Hippocampal formation (tissue), 2 donors: Measurements from ENCODE around the gene SLCO4A1.

Source experiments
- DNase-seq, 2 donors: peaks; one replicate each; lab custom pipeline; 2025; lab: John Stamatoyannopoulos, UW

Gene SLCO4A1

DNA sequence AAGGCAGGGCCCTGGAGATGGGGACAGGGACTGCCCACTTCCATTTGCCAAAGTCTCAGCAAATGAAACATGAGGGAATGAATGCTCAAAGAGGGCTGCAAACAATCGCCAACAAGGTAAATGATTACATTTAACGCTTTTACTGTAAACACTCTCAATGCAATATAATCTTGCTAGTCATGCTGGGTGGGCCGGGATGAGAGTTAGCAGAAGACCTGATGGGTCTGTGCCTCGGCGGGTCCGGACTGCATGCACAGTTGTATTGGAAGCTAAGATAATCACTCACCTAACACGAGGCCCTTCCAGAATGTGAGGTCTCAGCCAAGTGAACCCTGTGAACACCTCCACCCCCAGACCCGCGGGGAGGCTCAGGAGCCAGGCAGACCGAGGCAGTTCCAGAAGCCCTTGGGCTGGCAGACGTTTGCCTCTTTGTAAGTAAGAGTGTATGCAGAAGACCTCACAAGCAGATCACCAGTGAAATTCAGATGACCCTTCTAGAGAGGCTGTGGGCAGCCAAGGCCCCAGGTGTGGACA lies 4.7 kb upstream of the SLCO4A1 start:
- DNase-seq = no peak

DNA sequence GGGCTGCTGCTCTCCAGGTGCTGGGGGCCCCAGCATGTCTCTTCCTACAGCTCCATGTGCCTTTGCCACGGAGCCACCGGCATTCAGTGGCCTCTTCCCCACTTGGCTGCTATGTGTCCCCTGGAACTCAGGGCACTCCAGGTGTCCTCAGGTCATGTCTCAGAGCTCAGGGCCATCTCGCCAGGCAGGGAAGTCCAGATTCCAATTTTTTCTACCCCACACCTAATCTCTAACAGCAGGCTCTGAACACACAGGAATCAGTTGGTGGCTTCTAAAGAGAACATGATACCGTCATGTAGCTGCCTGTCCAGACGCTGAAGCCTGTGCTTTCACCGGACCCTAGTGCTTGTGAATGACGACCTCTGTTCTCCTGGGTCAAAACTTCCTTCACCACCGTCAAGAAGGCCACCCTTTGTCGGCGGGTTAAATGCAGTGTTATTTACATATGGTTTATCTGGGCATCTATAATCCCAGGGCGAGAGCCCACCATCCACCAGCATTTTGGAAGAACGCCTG lies 4.2 kb upstream of the SLCO4A1 start:
- DNase-seq = no peak

DNA sequence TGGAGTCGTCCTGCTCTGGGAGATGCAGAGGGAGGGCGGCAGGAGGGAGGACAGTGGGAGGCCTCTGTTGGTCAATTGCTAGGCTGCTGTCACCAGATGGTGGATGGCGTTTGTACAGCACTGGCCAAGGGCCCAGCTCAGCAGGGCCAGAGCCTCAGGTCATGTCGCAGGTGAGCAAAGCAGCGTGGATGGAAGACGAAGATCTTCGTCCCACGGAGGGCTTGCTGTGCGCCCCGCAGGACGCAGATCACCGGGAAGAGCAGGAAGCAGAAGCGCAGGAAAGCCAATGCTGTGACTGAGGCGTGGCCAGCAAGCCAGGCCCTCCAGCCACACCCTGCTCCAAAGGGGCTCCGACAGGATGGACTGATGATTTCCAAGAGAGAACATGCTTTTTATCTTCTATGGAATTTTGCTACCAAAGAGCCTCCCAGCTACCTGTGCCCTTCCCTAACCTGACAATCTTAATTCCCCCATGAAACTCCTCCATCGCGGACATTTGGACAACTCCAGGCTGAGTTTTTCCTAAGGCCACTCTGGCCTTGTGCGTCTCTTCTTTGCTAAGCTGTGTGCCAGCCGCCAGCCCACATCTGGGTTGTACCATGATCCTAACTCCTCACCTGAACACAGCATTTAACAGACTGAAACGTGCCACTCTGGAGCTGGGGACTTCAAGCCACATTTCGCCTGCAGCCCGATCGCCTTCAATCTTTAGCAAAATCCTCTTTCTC lies 3.5 kb upstream of the SLCO4A1 start:
- no peak for DNase-seq

DNA sequence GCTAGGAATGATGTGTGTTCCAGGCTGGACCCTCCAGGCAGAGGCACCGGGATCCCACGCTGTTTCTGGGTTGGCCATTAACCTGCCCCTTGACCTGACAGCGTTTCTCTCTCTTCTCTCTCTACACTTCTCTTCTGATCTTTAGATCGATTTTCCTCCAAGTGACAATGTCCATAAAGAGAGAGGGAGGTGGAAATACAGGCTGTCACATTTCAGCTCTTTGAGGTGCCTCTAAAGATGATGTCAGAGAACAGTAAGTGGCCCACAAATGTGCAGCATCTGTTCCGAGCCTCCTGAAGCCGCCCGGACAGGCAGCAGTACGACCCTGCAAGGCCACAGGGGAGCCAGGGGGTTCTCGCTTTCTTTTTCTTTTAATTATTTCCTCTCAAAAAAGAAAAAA lies 2.5 kb upstream of the SLCO4A1 start:
- DNase-seq = no peak

DNA sequence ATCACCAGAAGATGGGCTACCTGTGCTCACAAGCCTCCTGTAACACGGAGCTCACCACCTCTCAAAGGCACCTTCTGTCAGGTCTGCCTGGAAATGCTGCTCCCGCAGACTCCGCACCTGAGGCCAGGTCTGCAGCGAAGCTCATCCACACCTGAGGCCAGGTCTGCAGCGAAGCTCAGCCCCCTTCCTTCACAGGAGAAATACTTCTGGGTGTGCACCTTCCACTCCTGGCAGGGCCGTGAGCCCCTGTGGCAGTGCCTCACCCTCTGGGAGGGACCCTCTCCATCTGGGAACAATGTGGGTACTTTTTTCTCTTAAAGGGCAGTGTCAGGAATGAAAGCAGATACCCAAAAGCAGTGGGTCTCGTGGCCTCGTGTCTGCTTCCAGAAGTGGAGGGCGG lies 1.4 kb upstream of the SLCO4A1 start:
- DNase-seq = no peak

DNA sequence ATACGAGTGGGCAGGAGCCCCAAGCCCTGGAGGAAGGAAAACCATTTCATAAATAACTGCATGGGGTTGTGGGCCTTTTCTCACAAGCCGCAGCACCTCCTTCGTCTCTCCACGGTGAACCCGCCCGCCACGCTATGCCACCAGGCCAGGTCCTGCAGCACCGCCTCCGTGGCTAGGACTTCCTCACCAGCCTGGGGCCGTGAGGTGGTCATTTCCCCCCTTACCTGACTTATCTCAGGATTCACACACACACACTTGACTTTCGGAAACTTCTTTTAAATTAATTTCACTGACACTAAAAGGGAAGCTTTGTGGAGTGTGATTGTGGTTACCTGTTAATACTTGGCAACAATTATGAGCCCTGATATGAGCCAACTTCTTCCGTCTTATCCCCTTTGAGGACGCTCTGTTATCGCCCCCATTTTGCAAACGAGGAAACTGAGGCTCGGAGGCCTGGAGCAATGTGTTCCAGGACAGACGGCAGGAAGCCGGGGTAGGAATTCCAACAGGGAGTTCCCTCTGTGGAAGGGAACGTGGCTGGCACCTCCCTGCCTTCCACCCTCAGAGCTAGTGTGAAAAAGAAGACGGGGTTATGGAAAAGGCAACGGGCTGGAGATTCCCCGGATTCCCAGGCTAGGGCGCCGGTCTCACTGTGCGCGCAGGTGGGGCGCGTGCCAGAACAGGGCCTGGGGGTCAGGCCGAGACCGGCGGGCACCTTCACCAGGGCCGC lies 817 bp upstream of the SLCO4A1 start:
- DNase-seq = no peak

DNA sequence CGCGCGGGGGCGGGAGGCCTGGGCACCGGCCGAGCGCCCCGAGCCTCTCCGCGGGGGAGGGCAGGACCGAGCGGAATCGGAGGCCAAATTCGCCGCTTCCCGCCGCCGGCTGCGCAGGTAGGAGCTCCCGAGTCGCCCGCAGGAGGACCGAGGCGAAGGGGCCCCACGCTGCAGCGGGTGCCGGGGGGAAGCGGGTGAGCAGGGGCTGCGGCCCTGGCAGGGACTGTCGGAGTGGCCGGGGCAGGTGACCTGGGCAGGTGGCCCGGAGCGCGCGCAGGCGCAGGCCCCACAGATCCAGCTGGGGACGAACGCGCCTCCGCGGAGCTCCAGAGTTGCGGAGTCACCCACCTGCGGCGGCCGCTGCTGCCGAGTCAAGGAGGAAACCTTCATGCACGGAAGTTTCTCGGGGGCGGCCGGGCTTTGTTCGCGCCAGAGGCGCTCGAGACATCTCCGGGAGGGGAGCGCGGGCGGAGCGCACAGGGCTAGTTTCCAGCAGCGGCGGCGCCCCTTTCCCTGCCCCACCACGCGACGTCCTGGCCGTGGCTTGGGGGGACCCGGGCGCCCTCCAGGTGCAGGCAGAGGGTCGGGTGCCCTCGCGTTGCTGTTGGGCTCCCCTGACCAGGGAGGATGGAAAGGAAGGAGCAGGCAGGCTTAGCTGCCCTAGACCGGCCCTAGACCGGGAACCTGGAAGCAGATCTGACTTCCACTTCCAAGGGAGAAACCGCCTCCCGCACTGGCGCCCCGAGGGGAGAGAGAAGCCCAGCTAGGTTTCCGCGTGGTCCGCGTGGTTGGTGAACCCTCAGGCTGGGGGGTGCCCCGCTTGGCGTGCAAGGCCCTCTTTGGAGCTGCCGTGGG lies 590 bp downstream of the SLCO4A1 start:
- no peak for DNase-seq

DNA sequence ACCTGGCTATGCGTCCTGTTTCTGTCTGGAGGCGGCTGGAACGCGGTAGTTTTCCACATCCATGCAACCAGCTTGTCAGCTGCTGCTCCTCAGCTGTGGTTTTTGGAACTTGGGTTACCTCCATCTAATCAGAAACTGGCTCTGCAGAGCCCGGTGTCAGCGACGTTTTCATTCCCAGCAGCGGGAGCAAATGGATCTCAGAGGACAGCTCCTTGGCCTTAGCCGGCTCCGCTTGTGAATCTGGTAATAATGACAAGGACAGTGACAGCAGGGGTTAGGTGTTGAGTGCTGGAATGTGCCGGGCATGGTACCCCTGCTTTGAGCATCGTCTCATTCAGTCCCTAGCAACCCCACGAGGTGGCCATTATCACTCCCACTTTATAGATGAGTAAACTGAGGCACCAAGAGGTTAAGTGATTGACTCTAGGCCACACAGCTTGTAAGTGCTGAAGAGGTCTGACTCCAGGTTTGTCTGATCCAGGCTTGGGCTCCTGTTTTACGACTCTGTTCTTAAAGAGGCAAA lies 1.3 kb downstream of the SLCO4A1 start:
- DNase-seq = no peak

DNA sequence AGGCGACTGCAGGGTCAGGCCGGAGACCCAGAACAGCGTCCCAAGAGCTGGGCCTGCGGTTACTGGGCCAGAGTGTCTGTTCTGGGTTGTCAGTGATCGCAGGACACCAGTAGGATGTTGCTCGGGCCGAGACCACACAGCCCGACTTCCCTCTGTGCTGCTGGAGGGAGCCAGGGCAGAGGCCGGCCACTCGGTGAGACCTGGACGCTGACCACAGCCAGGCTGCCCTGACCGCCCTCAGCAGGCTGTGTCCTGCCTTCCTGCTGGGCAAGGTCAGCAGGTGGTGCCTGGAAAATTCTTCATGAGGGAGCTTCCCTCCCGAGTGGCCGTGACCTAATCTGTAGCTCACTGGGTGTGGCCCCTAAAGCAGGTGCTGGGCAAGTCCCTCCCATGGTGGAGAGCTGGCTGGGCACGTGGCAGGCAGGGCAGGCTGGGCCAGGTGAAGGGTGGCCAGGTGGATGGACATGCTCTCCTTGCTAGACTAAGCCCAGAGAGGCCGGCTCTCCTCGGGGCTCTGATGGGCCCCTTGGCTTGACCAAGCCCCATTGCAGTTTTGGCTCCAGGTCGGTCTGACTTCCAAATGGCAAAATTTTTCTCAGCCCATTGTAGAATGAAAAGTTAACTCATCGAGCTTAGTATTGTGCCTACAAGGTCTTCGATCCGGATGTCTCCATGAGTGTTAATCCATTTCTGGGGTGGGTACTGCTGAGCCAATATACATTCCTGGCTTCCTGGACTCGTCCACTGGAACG lies 1.9 kb downstream of the SLCO4A1 start:
- no peak for DNase-seq

DNA sequence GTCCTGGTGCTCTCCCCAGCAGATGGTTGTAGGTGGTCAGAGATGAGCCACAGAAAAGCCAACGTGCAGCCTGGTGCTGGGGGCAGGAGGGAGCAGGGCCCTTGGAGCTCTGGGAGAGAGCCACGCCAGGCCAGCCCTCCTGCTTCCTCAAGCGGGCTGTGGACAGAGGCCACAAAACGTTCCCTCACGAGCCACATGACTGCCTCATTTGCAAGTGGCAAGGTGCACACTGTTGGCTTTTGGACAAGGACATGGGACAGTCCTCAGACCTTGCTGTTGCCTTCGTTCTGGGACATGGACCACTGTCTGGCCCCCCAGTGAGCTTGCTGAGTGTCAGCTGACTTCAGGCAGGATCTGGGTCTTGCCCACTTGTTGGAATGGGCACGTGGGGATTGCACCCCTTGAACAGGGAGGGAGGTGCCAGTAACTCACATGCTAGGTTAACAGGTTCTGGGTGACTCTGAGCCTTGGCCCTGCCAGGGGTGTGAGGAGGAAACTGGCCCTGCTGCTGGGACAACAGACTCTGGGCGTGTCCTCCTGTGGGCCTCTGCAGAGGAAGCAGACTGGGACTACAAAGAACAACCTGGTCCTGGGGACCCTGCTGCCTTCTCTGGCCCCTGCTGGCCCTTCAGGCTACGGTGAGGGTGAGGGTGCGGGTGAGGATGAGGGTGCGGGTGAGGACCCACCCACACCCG lies 2.6 kb downstream of the SLCO4A1 start:
- no peak for DNase-seq

DNA sequence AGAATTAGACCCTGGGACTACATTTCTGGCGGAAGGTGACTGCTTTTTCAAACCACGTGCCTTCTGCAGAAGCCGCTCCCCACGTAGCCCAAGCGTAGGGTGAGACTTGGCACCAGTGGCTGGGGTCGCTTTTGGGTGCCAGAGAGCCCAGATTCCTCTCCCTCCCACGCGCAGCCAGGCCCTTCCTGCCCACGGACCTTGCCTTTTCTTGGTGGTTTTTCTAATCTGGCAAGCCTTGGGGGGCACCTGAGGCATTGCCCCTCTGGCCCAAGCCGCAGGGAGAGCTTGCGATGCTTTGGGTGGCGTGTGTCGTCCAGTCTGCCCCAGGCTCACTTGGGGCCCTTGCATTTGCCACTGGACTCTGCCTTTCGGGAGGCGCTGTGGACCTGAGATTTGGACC lies 3.3 kb downstream of the SLCO4A1 start:
- DNase-seq = no peak

DNA sequence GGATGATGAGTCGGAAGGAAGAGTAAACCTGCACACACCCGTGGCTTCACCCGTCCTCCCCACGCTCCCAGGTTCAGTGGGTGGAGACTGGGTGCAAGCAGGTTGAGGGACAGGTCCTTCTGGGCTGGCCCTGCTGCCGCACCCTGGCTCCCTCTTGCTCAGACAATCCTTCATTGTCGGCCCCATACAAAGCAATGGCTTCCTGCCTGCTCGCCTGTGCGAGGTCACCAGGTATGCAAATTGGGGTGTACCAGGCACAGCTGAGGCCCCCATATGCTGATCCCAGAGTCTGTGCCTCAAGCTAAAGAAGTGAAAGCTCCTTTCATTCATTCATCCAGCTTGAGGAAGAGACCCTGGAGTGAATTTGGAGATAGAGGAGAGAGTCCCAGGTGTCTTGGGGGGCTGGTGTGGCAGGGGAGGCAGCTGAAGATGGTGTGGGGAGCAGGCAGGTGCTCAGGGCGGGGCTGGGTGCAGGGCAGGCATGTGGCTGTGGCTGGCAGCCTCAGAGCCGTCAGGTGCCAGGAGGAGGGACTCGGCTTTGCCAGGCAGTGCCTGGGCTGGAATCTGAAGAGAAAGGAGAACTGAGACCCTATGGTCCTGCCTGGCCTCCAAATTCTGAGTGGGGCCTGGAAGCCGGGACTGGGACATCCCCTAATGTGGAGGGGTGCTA lies 4.7 kb downstream of the SLCO4A1 start:
- no peak for DNase-seq

DNA sequence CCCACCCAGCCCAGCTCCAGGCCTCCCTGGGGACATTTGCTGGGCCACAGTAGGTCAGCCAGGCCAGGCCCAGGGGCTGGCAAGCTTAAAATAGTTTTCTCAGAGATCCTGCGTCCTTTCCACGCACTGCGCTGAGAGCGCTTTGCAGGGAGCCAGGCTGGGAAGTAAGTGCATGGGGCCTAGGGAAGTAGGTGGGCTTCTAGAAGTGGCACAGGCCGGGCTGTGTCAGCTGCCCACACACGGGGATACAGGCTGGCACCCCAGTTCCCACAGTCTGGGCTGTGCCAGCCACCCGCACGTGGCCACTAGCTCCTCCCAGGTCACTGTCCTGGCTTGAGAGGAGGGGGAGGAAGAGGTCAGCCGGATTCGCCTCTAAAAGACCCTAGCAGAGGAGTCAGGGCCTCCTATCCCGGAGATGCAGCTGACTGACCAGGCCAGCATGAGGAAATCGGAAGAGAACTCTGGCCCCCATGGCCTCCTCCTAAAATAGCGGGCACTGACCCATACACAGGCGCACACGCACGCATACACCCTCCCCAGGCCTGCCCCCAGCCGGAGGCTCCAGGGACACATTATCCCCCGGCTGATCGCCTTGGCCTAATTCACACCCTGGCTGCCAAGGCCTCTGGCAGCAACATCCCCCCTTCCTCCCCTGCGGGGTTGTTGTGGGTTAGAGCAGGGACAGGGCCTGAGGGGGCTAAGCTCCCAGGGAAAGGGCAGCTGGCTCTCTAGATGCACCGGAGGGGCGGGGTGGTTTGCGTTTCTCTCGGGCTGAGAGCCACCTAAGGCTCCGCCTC lies 5.4 kb downstream of the SLCO4A1 start:
- no peak for DNase-seq

DNA sequence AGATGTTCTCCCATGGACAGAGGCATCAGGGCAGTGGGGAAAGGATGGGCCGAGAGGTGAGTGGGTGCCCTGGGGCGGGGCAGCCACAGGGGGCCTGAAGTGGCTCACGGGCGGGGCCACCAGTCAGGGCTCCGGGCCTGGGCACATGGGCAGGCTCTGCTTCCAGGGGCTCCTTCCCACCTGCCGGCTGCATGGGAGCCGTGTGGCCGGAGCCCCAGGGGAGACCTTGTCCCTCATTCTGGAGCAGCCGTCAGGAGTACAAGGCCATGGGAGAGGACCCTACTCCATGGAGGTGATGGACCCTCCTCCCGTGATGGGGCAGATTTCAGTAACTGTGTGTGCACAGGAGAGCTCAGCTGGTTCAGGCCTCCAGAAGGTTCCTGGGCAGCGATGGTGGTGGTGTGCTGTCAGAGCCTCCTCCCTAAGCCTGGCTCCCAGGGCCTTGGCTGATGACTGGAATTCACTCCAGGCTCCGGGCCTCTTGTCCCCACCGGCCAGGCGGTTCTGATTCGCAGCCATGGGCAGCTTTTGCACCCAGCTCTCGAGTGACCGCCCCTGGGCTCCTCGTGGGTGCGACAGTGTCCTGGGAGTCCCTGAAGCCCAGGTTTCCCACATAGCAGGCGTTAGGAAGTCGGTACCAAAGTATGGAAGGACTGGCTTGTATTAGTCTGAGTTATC lies 6.2 kb downstream of the SLCO4A1 start:
- no peak for DNase-seq

DNA sequence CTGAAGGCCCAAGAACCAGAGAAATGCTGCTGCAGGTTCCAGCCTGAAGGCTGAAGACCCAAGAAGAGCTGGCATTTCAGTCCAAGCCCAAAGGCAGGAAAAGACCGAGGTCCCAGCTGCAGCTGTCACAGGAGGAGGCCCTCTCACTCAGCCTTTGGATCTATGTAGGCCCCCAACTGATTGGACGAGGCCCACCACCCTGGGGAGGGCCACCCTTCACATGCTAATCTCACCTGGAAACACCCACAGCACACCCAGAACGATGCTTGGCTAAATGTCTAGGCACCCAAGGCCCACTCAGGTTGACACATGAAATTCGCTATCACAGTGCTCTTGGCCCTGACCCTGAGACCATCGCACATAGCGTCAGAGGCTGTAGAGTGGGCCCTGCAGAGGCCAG lies 6.8 kb downstream of the SLCO4A1 start:
- no peak for DNase-seq

DNA sequence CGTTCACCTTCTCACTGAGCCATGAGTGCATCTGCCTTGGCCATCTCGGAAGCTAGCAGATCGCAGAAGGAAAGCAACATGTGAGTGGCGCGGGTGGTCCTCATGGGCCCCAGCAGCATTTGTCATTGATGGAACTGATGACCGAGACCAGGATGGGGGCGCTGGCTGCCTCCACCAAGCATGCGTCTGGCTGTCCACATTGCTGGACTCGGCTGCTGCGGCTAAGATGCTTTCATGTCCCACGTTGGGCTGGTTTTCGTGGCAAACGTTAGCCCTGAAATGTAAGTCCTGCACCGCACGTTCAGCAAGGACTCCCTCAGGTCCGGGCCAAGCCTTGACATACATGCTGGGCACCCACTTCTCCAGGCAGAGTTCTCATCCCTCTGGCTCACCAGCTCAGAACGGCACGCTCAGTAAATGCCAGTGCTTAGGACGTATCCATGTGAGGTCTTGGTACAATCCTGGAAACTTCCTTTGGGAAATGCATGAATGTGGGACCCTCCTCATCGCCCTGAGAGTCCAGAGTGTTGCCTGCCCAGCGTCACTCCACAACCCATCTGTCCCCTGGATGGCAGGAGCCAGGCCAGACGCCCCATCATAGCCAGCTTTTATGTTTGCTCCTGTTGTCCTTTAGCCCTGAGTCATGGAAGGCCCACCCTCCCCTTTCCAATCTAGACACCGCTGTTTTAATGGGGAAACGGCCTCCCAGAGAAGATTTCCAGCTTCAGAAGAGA lies 8.4 kb downstream of the SLCO4A1 start:
- DNase-seq = no peak

DNA sequence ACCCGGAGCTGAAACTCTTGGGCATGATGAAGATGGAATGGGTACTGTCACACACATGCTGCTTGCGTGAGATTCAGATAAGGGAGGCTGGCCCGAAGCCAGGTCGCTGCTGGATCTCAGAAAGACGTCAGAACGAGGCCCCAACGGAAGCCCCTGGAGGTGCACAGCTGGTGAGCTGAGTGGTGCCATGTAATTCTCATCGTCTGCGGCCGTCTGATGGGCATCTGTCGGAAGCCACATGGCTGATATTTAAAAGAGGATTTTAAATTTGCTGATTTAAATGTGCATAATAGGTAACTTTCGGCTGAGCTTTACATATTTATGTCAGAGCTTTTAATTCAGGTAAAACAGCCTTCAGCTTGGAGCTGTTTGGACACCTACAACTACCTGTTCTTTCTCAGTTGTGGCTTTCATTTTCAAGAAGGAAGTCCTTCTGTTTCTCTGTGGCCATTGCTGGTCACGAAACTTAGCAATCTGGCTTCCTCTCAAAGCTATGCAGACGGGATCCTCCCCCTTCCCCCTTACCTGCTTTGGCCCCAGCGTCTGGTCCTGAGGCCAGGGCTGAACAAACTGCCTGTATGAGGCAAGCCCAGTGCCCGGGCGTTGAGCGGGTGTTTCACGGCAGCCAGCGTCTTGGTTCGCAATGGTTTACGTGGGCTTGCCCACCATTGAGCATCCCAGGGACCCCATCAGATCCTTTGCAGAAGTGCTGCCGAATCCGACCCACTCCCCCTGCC lies 9.2 kb downstream of the SLCO4A1 start:
- DNase-seq = no peak
